GM18499 (cell line): ENCODE results near the gene IGSF21.
"Not testable (repeated sequence)": the region's sequence is repeated elsewhere in the genome, so short reads cannot be mapped to it uniquely, and the experiment has no call there.

Experiments used
- ATAC-seq: cut with Tn5 transposase; IDR thresholded peaks from one replicate; pipeline ENCODE4 v1.9.1; 2021; ENCODE audit warnings: moderate number of reproducible peaks; ENCODE audit not compliant: insufficient read depth, unreplicated experiment

The IGSF21 gene

DNA sequence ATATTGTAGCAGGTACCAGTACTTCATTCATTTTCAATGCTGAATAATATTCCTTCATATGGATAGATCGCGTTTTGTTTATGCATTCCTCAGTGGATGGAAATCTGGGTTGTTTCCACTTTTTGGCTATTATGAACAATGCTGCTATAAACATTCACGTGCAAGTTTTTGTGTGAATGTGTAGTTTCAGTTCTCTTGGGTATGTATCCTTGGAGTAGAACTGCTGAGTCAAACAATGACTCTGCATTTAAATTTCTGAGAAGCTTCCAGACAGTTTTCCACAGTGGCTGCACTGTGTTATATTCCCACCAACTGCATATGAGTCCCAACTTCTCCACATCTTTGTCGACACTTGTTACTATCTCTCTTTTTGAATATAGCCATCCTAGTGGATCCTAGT, 235.1 kb downstream of the IGSF21 start:
- ATAC-seq: no peak

DNA sequence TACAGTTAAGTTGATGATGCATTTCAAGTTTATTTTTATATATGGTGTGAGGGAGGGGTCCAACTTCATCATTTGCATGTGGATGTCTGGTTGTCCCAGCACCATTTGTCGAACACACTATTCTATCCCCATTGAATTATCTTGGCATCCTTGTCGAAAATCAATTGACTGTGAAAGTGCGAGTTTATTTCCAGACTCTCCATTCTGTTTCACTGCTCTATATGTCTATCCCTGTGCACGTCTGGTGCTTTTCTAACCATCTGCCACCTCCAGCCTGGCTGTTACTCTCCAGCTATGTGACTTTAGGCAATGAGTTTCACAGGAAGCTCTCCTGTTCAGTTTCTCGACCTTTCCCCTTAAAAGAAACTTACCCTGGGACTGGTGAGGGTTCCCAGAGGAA, 236.0 kb downstream of the IGSF21 start:
- ATAC-seq: no peak

DNA sequence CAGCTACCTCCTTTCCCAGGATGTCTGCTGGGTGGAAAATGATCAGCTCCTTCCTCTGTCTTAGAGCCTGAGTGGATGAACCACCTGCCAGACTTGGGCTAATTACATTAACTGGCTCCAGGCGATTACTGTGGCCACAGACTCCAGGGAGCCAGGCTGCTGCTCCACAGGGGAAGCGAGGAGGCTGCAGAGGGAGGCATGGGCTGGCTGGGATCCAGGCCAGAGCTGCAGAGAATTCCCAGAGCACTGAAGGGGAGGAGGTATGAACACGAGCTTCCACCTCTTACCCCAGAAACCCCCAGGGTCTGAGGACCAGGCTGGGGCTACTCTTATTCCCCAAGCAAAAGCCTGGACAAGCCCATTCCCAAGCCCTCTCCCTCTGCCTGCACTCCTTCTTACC, 237.2 kb downstream of the IGSF21 start:
- ATAC-seq: no peak

DNA sequence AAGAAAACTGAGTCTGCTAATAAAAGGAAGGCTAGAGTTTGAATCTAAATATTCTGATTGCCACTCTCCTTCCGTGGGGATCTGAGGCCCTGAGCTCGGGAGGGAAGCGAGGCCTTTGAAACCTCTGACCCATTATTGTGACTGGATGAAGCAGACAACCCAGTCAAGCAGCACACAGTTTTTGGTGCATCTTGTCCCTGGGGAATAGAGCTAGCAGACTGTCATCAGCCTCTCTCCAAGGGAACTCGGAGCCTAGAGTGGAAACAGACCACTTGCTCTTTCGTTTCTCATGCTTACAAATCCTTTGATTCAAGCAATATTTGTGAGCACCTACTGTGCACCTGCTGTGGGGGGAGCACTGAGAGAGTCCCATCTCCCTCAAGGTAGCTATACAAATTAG, 240.0 kb downstream of the IGSF21 start:
- ATAC-seq: no peak

DNA sequence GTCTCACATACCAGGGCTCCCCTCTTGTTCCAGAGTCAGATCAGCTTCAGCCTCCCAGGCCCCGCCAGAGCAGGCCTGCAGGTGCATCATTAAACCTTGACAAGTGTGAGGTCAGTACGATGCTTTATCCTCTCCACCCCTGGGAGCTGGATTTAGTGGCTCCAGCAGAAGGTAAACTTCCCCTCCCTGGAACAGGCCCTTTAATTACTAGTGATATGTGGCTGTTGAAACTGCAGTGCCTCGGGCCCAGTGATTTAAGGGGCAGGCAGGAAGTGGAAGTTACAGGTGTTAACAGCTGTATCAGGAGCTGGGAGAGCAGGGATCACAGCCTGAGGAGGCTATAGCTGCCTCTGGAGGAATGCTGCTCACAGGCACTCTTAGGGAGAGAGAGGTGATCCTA, 240.8 kb downstream of the IGSF21 start:
- no peak for ATAC-seq

DNA sequence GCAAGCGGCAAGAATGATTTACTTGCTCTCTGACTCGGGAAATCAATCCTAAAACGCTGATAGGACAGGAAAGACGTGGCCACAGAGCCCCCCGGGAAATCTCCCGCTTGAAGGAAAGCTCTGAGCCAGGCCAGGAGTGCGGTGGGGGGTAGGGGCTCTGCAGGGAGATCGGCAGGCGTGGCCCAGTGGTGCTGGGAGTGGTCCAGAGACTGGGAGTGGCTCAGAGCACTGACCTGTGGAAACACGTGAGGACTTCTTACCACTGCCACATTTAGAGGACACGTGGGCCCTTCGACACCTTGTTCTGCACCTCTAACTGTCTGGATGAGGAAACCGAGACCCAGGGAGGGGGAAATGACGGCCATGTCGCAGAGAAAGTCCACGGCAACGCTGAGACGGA, 243.1 kb downstream of the IGSF21 start:
- ATAC-seq: no peak

DNA sequence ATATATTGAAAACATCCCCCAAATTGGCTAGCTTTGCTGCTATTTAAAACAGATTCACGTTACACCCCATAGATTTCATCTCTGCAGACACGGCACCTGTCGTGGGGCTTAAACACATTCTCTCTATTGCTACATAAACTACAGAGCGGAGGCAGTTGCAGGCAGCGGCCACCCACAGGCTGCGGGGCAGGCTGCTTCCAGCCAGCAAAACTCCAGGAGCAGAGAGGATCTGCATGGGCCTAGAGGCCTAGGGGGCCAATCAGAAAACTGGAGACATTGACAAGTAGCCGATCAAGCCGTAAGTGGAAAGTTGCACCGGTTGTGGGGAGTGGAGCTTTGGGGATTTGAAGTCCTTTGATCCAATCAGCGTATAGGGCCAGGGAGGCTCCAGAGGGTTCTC, 244.1 kb downstream of the IGSF21 start:
- no peak for ATAC-seq

DNA sequence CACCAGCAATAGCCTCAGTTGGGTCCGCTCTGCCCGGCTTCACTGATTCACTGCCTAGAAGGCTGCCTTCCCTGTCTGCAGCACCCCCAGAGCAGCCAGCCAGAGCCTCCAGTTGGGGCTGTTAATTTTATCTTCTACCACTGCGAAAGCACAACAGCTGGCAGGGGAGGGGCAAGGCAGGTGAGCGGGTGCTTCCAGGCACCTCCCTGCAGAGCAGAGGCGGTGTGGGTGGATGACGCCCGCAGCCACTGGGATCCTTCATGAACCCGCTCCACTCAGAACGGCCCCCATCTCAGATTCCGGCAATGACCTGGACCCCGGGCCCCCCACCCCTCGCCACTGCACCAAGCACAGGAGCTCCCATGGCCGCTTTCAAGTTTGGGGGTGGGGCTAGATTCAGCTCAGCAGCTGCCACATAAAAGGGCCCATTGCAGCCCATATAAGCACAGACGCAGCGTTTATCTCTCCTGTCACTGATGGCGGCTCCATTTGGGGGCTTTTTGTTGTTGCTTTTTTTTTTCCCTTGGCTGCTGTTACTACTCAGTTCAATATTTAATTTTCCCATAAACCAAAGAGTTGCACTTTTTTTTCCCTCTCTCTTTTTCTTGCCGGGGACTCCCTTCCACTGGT, 245.2 kb downstream of the IGSF21 start:
- no peak for ATAC-seq

DNA sequence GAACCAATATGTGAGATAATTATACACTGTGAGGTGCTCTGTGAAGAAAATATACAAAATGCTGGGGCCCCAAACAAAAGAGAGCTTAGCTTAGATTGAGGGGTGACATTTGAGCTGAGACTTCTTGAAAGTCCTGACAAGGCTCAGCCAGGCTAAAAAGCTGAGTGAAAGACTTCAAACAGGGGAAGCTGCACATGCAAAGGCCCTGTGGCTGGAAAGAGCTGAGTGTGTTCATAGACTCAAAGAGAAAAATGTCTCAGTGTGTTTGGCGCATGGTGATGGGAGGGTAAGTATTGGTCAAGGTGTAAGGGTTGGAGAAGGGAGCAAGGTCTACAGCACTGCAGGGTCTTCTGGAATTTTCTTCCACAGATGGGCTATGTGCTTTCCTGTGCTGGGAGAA, 245.9 kb downstream of the IGSF21 start:
- ATAC-seq: no peak

DNA sequence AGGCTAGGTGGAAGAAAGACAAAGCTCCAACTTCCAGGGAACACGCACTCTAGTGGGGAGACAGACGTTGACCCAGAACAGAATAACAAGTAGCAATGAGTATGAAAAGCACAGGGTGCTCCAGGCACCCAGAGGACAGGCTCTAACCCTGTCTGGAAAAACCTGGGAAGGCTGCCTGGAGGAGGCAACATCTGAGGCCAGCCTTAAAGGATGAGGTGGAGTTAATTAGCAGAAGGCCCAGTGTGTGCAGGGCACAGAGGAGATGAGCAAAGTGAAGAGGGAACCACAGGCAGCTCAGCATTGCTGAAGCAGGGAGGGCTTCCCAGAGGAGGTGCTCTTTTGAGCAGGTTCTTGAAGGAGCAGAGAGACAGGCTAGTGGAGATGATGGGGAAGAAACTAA, 246.4 kb downstream of the IGSF21 start:
- no peak for ATAC-seq

DNA sequence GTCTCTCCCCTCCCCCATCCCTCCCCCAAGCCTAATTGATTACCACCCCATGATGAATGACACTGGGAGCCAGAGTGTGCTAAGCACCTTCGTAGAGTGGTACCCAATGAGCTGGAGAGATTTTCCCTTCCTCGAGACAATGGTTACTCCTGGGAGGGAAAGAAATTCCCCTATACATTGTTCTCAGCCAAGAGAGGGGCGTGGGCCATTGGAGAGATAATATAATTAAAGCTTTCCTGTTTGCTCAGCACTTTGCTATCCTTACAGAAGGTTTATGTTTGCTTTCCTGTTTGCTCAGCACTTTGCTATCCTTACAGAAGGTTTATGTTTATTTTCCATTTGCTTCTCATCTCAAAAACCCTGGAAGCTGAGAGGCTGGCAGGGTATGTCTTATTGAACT, 247.0 kb downstream of the IGSF21 start:
- ATAC-seq: no peak

DNA sequence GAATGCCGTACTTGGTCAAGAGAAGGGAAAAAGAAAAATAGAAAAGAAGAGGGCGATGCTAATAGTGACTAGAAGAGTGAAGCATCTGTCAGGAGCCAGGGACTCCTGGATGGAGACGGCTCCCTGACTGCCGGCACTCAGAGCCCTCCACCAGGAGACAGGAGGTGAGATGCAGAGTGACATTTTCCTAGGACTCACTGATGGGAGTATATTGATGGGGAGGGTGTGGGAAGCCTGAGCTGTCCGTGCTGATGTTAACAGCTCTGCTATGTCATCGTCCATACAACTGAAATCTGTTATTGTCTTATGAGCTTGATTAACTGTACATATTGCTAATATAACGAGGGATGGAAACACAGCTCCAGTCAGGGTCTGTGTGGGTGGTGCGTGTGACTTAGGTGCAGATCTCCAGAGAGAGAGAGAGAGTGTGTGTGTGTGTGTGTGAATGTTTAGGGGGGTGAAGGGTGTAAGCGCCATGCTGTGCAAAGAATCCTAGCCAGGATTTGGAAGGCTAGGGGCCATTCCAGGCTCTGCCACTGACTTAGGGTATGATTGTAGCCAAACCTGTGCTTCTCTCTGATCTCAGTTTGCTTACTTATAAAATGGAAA, 250.1 kb downstream of the IGSF21 start:
- no peak for ATAC-seq

DNA sequence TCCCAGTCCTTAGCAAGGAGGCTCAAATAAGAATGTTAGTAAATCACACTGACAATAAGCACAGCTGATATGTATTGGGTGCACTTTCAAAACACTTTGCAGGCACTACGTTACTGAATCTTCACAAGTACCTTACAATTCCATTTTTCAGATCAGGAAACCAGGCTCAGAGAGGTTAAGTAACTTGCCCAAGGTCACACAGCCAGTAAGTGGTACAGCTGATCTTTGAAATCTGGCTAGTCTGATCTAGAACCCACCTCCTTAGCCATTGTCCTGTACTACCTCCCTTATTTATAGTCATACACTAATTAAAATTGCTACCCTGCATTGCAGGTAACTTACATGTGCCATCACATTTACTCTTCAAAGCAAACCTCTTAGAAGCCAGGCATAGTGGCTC, 251.0 kb downstream of the IGSF21 start:
- no peak for ATAC-seq

DNA sequence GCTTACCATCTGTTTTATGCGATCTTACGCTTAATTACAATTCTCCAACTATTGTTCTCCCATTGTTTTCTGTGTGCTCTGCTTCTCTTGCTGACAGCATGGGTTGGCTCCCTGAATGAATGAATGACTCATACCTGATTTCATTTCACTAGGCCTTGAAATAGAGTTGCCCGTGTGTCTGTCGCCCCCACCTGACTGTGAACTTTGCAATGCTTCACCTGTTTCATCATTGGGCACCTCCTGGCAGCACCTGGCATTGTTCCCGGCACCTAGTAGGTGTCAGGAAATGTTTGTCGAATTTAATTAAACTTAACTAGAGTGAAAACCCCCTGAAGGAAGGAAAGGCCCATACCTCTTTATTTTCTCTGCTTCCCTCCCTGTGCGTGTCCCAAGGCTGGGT, 252.7 kb downstream of the IGSF21 start:
- ATAC-seq: no peak

DNA sequence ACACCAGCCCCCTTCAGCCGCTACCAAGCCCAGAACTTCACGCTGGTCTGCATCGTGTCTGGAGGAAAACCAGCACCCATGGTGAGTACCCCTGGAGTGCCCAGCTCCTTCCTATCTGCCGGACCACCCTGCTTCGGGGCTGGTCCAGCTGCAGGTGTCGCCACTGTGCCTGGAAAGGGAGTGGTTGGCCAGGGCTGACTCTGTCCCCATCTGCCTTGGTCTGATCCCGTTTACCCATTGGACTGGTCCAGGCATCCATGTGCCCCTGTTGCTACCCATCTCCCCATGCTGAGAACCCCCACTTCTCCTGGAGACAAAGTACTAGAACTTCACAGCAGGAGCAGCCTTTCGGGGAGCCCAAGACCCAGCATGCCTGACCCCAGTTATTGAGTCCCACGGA, 254.6 kb downstream of the IGSF21 start:
- no peak for ATAC-seq

DNA sequence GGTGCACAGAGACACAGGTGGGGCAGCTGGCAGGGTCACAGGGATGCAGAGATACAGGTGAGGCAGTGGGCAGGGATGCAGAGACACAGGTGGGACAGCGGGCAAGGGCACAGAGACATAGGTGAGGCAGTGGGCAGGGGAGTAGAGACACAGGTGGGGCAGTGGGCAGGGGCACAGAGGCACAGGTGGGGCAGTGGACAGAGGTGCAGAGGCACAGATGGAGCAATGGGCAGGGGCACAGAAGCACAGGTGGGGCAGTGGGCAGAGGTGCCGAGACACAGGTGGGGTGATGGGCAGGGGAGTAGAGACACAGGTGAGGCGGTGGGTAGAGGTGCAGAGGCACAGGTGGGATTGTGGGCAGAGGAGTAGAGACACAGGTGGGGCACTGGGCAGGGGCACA, 255.8 kb downstream of the IGSF21 start:
- no peak for ATAC-seq

DNA sequence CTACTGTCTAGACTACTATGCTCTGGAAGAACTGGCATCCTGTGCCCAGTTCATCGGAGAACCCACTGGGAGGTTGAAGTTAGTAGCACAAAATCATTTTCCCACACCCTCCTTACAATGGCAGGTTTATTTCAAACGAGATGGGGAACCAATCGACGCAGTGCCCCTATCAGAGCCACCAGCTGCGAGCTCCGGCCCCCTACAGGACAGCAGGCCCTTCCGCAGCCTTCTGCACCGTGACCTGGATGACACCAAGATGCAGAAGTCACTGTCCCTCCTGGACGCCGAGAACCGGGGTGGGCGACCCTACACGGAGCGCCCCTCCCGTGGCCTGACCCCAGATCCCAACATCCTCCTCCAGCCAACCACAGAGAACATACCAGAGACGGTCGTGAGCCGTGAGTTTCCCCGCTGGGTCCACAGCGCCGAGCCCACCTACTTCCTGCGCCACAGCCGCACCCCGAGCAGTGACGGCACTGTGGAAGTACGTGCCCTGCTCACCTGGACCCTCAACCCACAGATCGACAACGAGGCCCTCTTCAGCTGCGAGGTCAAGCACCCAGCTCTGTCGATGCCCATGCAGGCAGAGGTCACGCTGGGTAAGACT, 257.6 kb downstream of the IGSF21 start:
- no peak for ATAC-seq

DNA sequence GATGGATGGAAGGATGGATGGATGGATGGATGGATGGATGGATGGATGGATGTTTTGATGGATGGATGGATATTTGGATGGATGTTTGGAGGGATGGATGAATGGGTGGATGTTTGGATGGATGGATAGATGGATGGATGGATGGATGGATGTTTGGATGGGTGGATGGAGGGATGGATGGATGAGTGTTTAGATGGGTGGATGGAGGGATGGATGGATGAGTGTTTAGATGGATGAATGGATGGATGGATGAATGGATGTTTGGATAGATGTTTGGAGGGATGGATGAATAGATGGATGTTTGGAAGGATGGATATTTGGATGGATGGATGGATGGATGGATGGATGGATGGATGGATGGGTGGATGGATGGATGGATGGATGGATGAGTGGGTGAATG, 264.9 kb downstream of the IGSF21 start:
- not testable (repeated sequence) for ATAC-seq

DNA sequence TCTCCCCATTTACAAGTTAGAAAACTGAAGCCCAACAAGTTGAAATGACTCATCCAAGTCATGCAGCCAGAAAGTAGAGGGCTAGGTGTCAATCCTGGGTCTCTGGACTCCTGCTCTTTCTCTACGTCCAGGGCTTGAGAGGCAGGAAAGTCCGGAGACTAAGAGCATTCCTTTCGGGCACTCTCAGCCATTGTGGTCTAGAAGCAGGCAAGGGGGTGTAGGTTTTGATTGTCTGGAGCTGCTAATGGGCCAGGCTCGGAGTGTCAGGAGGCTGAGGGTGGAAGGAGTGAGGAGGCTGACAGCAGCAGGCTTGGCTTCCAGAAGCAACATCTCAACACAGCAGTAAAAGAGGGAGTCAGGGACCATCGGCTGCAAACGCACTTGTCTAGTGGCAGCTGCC, 265.6 kb downstream of the IGSF21 start:
- ATAC-seq: no peak

DNA sequence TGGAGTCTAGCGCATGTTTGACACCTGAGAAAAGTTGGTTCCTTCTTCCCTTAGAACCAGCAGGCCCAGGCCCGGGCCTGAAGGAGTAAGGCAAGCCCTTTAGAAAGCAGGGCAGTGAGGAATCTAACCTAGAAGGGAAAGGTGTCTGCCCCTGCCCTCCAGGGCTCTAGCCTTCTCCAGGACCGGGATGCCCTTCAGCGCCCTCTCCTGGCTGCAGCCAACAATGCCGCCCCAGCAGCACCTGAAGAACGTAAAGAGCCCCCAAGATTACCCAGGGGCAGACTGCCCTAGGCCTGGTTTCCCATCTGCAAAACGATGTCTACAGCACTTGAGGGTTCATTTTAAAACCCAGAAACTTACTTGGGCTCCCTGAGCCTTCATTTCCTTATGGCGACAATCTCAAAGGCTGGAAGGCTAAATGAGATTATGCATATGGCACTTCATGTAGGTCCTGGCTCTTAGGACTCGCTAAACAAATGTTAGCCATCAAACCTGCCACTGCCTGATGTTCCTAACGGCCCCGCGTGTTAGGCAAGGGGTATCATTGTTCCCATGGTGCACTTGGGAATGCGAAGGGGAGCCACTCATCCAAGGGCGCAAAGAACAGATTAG, 266.4 kb downstream of the IGSF21 start:
- ATAC-seq: no peak

DNA sequence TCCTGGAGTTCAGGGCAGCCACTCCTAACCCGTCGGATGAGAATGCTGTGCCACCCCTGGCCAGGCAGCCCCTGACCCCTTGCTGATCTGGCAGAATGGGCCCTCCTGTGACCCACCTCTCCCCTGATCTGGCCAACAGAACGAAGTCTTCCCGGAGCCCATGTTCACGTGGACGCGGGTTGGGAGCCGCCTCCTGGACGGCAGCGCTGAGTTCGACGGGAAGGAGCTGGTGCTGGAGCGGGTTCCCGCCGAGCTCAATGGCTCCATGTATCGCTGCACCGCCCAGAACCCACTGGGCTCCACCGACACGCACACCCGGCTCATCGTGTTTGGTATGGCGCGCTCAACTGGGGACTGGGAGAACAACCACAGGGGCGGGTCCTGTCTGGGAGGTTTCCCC, 269.1 kb downstream of the IGSF21 start:
- no peak for ATAC-seq

DNA sequence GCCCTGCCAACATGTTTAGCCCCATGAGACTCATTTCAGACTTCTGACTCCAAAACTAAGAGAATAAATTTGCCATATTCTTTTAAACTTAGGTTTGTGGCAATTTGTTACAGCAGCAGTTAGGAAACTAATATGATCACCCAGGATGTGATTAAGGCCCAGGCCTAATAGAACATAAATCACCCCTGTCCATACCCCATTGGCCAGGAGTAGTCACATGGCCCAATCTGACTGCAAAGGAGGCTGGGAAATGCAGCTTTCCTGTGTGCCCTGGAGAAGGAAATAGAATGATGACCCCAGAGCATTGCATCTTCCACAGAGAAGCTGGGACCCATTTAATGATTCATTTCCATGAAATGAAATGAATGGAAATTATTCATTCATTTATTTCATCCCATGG, 272.7 kb downstream of the IGSF21 start:
- ATAC-seq: no peak
